GM12878 (cell line): ENCODE results near the gene BDH1. TPM values are rescaled to one million over a fixed set of nuclear protein-coding genes. Genes with fewer than 3 reads are reported as not detected.
"Not testable (repeated sequence)": the region's sequence is repeated elsewhere in the genome, so short reads cannot be mapped to it uniquely, and the experiment has no call there.

Source experiments
- ATAC-seq: fragments of 200-7000 bp; cut with Tn5 transposase; 3 replicates; pipeline ENCODE4 v1.9.1; 2020; ENCODE audit warnings: mild to moderate bottlenecking, moderate library complexity
- BruUV-seq: library from RNA; stranded (reverse); fragments of 400-500 nt; replicated peaks from 2 replicates; lab custom pipeline; 2021; lab: Mats Ljungman, UMichigan
- CTCF ChIA-PET: fragments of 300-600 bp; sonication (Branson Sonifier 250); formaldehyde crosslinking; extraction: SDS; loops from one replicate; lab custom pipeline; 2021; ENCODE audit warnings: inconsistent platforms; lab: Yijun Ruan, JAX
- POLR2A ChIA-PET: fragments of 350-600 bp; formaldehyde crosslinking; extraction: SDS; loops from one replicate; lab custom pipeline; 2021; ENCODE audit warnings: inconsistent platforms; lab: Charles Lee
- RAD21 ChIA-PET: fragments of 300-600 bp; sonication (Branson Sonifier 250); formaldehyde crosslinking; loops from one replicate; lab custom pipeline; 2023; ENCODE audit warnings: antibody characterized with exemption; ENCODE audit not compliant: unreplicated experiment; lab: Charles Lee
- SMC1A ChIA-PET: fragments of 300-600 bp; sonication (Branson Sonifier 250); formaldehyde crosslinking; loops from one replicate; lab custom pipeline; 2023; ENCODE audit not compliant: unreplicated experiment, uncharacterized antibody; lab: Charles Lee
- DNase-seq: peaks from one replicate; pipeline ENCODE4 v3.0.0-alpha.2; 2011; ENCODE audit warnings: low read depth, low spot score
- FAIRE-seq: peaks from 3 replicates; lab custom pipeline; 2011; peaks lifted over from hg19 to GRCh38; lab: Jason Lieb, UNC
- H2AFZ ChIP-seq: 2 replicates; pipeline ENCODE4 v1.6.0; 2011; ENCODE audit warnings: low read depth, low read length, control low read depth; ENCODE audit not compliant: control insufficient read depth
- H3K27ac ChIP-seq: 2 replicates; pipeline ENCODE4 v1.5.1; 2011; ENCODE audit warnings: control low read depth; ENCODE audit not compliant: control insufficient read depth, insufficient read depth
- H3K27me3 ChIP-seq, 2 experiments: replicated peaks in 1 of 2; 2 replicates each; pipeline versions ENCODE4 v1.6.0 to v1.6.1; 2011; ENCODE audit warnings: low read length in 1 of 2; ENCODE audit not compliant: control insufficient read depth in 2 of 2, insufficient read depth in 2 of 2
- H3K36me3 ChIP-seq, 2 experiments: 2 replicates each; pipeline ENCODE4 v1.5.1; 2011; ENCODE audit warnings: low read length in 1 of 2; ENCODE audit not compliant: control insufficient read depth in 2 of 2, insufficient read depth in 2 of 2
- H3K4me1 ChIP-seq: 2 replicates; pipeline ENCODE4 v1.6.1; 2011; ENCODE audit warnings: mild to moderate bottlenecking, low read length, moderate library complexity, mixed read lengths; ENCODE audit not compliant: control insufficient read depth, insufficient read depth
- H3K4me2 ChIP-seq: 2 replicates; pipeline ENCODE4 v1.6.0; 2011; ENCODE audit warnings: control low read depth; ENCODE audit not compliant: control insufficient read depth, insufficient read depth
- H3K4me3 ChIP-seq: fragments of 200-600 bp; sonication (generic); 2 replicates; pipeline ENCODE4 v1.5.1; 2016
- H3K79me2 ChIP-seq: 2 replicates; pipeline ENCODE4 v1.6.0; 2011; ENCODE audit warnings: low read length; ENCODE audit not compliant: control insufficient read depth, insufficient read depth
- H3K9ac ChIP-seq: 2 replicates; pipeline ENCODE4 v1.8.0; 2011; ENCODE audit warnings: low read length, control low read depth, mixed read lengths; ENCODE audit not compliant: control insufficient read depth, insufficient read depth
- H3K9me3 ChIP-seq: replicated peaks from 3 replicates; pipeline ENCODE4 v1.5.1; 2011; ENCODE audit warnings: mild to moderate bottlenecking, low read length; ENCODE audit not compliant: control insufficient read depth, insufficient read depth
- H4K20me1 ChIP-seq: 2 replicates; pipeline ENCODE4 v1.6.0; 2011; ENCODE audit not compliant: control insufficient read depth, insufficient read depth
- IKZF2 ChIP-seq, 2 experiments: fragments of 450-650 bp; IDR thresholded peaks; 2 replicates each; pipeline ENCODE4 v1.6.1; 2017; ENCODE audit warnings: mild to moderate bottlenecking in 2 of 2, moderate library complexity in 2 of 2
- RUNX3 ChIP-seq: IDR thresholded peaks from 2 replicates; pipeline ENCODE4 v1.6.1; 2012; ENCODE audit warnings: low read length, inconsistent platforms
- SPI1 ChIP-seq: IDR thresholded peaks from 2 replicates; pipeline ENCODE4 v1.6.1; 2011; ENCODE audit warnings: low read depth, mild to moderate bottlenecking, low read length, moderate library complexity, borderline replicate concordance; ENCODE audit not compliant: insufficient read depth
- WGBS: methylation state at CpG from one replicate; pipeline ENCODE4 v1.1.6; 2016; ENCODE audit warnings: low lambda C conversion rate; ENCODE audit not compliant: insufficient replicate concordance, insufficient coverage; ENCODE audit errors: missing lambda C conversion rate; 5-methylcytosine and 5-hydroxymethylcytosine counted together
- in situ Hi-C: fragments of 300-500 bp; cut with MboI; formaldehyde crosslinking; loops from 9 replicates; pipeline ENCODE4 v1.14.3; 2018; ENCODE audit warnings: mixed read lengths
- intact Hi-C: fragments of 100-400 bp; cut with micrococcal nuclease; formaldehyde crosslinking; loops from one replicate; pipeline ENCODE4 v1.14.2; 2022; ENCODE audit not compliant: unreplicated experiment
- polyA plus RNA-seq, 11 experiments: library from polyadenylated mRNA; depleted of rRNA in 4 of 11; unstranded in 6 of 11; stranded (reverse) in 5 of 11; fragments of >200 nt; fragmentation: Nextera tagmentation in 4 of 11; fragmentation: Illumina TruSeq in 1 of 11; extraction: Ambion mirVana in 4 of 11; extraction: Trizol in 1 of 11; gene quantifications; 1 replicate in 1 of 11; 2 replicates in 10 of 11; pipeline versions ENCODE4 v1.2.1 to v1.2.3, GENCODE V29; 2011 to 2016; ENCODE audit warnings: inconsistent platforms in 2 of 11, missing spikeins in 2 of 11, low read depth in 1 of 11
- total RNA-seq, 4 experiments: library from RNA; depleted of rRNA in 3 of 4; stranded (reverse); fragments of >200 nt in 3 of 4; fragmentation: Illumina TruSeq in 1 of 4; extraction: Trizol in 1 of 4; gene quantifications; 2 replicates each; pipeline versions ENCODE4 v1.2.1 to v1.2.3, GENCODE V29; 2013 to 2021
- TF ChIP-seq, protein P1 (sequence below): fragments of 450-650 bp; IDR thresholded peaks from 2 replicates; pipeline ENCODE4 v1.6.1; 2016; ENCODE audit warnings: mild to moderate bottlenecking

BDH1 gene
- total and polyA plus RNA-seq, 10 of the 15 experiments (the other 5 are each of a cell fraction or from before 2014, with no cell fraction given), result 11.3 to 84.5 (median 60.3) TPM

- H3K27ac ChIP-seq, ATAC-seq, RAD21 ChIA-PET, BruUV-seq, H3K36me3 ChIP-seq, SMC1A ChIA-PET, FAIRE-seq, DNase-seq, CTCF ChIA-PET, POLR2A ChIA-PET, in situ Hi-C loops, H3K4me1 ChIP-seq, H3K9me3 ChIP-seq, H2AFZ ChIP-seq, H3K79me2 ChIP-seq, H4K20me1 ChIP-seq, H3K4me2 ChIP-seq, H3K9ac ChIP-seq, H3K4me3 ChIP-seq, H3K27me3 ChIP-seq, intact Hi-C loops: not testable (repeated sequence)
- 85% methylated on average over 7 of the region's 7 CpGs for WGBS
These were observed 78.0 kb downstream of the BDH1 start for GRCh38 chr3:197477816-197478215.

- WGBS, result 11% methylated on average over 5 of the region's 5 CpGs
- Histone ChIP-seq H4K20me1 (no peaks in the 10 kb centered on the region), H3K79me2 (no peaks in the 10 kb centered on the region), H3K9ac (no peak overlapping the region), H3K4me1 (0 out of 2 replicates have a peak, but pooled peaks cover 8% of the 10 kb centered on the region), H3K4me2 (no peak overlapping the region), H2AFZ (no peak overlapping the region), H3K9me3 (no peaks in the 10 kb centered on the region), H3K36me3 (no peaks in the 10 kb centered on the region), H3K4me3 (no peak overlapping the region), H3K27me3 (no peaks in the 10 kb centered on the region), H3K27ac (no peak overlapping the region)
- ATAC-seq (no peak), FAIRE-seq (no peak), DNase-seq (no peak)
- TF ChIP-seq, protein P1, sequence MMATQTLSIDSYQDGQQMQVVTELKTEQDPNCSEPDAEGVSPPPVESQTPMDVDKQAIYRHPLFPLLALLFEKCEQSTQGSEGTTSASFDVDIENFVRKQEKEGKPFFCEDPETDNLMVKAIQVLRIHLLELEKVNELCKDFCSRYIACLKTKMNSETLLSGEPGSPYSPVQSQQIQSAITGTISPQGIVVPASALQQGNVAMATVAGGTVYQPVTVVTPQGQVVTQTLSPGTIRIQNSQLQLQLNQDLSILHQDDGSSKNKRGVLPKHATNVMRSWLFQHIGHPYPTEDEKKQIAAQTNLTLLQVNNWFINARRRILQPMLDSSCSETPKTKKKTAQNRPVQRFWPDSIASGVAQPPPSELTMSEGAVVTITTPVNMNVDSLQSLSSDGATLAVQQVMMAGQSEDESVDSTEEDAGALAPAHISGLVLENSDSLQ, result peak; percentile 43; the same call in 1 of the 2 replicates
- TF ChIP-seq RUNX3 (peak; percentile 41), SPI1 (peak; percentile 17; the same call in 1 of the 2 replicates), IKZF2 (IDR thresholded peaks at IDR 0.05) (no peak)
- ChIA-PET POLR2A (no interaction called here), RAD21 (no interaction called here), CTCF (no interaction called here), SMC1A (no interaction called here)
- intact Hi-C loops, result no loop called here
- BruUV-seq, result no TSS peak
- in situ Hi-C loops, result no loop called here
These were observed 79.7 kb downstream of the BDH1 start for GRCh38 chr3:197475997-197476525.
